HUES48 (cell line): ENCODE results near the gene CYP27B1.
"Not testable (repeated sequence)": the region's sequence is repeated elsewhere in the genome, so short reads cannot be mapped to it uniquely, and the experiment has no call there.

ENCODE experiments used
- H3K27ac ChIP-seq: one replicate; pipeline ENCODE4 v1.7.0; 2013; ENCODE audit warnings: low read depth, low read length, inconsistent platforms
- H3K27me3 ChIP-seq: 2 replicates; pipeline ENCODE4 v1.6.1; 2013; ENCODE audit warnings: mild to moderate bottlenecking, low read length; ENCODE audit not compliant: control insufficient read depth, insufficient read depth
- H3K36me3 ChIP-seq: 2 replicates; pipeline ENCODE4 v1.6.1; 2013; ENCODE audit warnings: low read length; ENCODE audit not compliant: control insufficient read depth, insufficient read depth
- H3K4me1 ChIP-seq: 2 replicates; pipeline ENCODE4 v1.6.1; 2013; ENCODE audit warnings: mild to moderate bottlenecking, low read length; ENCODE audit not compliant: control insufficient read depth, insufficient read depth
- H3K4me3 ChIP-seq: 2 replicates; pipeline ENCODE4 v1.5.1; 2013; ENCODE audit warnings: mild to moderate bottlenecking, low read depth, low read length
- H3K9ac ChIP-seq: 2 replicates; pipeline ENCODE4 v1.6.1; 2013; ENCODE audit warnings: mild to moderate bottlenecking, low read depth, low read length, moderate library complexity
- H3K9me3 ChIP-seq: 2 replicates; pipeline ENCODE4 v1.6.1; 2013; ENCODE audit warnings: low read length; ENCODE audit not compliant: control insufficient read depth, insufficient read depth

The CYP27B1 gene

DNA sequence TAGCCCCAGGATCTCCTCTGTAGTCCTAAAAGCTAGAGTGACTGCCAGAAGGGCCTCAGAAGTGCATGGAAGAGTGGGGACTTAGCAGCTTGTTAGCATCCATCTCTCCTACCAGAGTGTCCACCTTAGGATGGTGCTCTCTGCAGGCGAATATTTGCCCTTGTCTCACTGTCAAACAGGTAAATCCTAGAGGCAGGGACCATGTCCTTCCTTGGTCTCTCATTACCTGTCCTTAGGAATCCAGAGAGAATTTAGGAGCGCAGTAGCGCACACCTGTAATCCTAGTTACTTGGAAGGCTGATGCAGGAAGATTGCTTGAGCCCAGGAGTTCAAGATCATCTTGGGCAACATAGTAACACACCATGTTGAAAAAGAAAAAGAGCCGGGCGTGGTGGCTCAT is 49.7 kb downstream of the CYP27B1 start:
- no peak overlapping the region for H3K27ac ChIP-seq
- H3K4me1 ChIP-seq: no peaks in the 10 kb centered on the region
- H3K36me3 ChIP-seq: peaks cover 40% of the 10 kb centered on the region
- H3K9ac ChIP-seq: no peak overlapping the region
- no peaks in the 10 kb centered on the region for H3K27me3 ChIP-seq
- no peaks in the 10 kb centered on the region for H3K9me3 ChIP-seq
- H3K4me3 ChIP-seq: no peak overlapping the region

DNA sequence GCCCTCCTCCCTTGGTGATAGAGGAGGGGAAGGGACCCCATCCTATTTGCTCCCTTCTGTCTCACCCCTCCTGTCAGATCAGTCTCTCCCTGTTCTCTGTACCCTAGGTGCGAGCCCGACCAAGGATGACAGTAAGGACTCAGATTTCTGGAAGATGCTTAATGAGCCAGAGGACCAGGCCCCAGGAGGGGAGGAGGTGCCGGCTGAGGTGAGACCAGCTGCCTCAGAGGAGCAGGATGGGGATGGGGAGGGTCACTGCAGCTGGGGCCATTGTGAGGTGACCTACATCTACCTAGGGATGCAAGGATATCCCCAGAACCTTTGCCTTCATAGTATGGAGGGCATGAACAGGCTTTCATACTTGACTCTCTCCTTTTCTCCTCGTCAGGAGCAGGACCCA is 50.6 kb downstream of the CYP27B1 start:
- Histone ChIP-seq H3K9me3 (no peaks in the 10 kb centered on the region), H3K9ac (no peak overlapping the region), H3K4me3 (no peak overlapping the region), H3K27me3 (no peaks in the 10 kb centered on the region), H3K4me1 (no peaks in the 10 kb centered on the region), H3K36me3 (peaks cover 40% of the 10 kb centered on the region), H3K27ac (no peak overlapping the region)

DNA sequence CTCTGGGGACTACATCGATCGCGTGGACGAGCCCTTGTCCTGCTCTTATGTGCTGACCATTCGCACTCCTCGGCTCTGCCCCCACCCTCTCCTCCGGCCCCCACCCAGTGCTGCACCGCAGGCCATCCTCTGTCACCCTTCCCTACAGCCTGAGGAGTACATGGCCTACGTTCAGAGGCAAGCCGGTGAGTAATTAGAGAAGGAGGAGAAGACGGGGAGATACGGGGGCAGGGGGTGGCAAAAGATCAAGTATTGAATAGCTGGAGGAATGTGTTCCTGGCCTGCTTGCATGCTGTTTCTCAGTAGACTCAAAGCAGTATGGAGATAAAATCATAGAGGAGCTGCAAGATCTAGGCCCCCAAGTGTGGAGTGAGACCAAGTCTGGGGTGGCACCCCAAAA is 51.1 kb downstream of the CYP27B1 start:
- Histone ChIP-seq H3K4me1 (no peaks in the 10 kb centered on the region), H3K36me3 (peaks cover 37% of the 10 kb centered on the region), H3K9me3 (no peaks in the 10 kb centered on the region), H3K27me3 (no peaks in the 10 kb centered on the region), H3K4me3 (no peak overlapping the region), H3K27ac (no peak overlapping the region), H3K9ac (no peak overlapping the region)

DNA sequence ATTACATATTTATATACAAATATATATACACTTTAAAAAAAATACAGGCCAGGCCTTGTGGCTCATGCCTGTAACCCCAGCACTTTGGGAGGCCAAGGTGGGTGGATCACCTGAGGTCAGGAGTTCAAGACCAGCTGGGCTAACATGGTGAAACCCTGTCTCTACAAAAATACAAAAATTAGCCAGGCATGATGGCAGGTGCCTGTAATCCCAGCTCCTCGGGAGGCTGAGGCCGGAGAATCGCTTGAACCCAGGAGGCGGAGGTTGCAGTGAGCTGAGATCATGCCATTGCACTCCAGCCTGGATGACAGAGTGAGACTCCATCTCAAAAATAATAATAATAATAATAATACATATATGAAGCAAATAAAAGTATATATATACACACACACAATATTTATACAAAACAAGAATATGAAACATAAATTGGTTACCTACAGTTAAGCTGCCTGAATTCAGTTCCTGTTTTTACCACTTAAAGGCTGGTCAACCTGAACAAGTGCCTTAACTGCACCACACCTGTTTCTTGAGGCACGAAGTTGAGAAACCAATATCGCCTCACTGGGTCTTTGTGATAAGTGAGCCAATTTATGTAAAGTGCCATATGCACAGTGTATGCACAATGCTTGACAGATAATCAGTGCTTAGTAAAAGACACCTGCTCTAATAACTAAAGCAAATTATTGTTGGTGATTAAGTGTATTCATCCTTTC is 51.7 kb downstream of the CYP27B1 start:
- H3K36me3 ChIP-seq: peaks cover 32% of the 10 kb centered on the region

DNA sequence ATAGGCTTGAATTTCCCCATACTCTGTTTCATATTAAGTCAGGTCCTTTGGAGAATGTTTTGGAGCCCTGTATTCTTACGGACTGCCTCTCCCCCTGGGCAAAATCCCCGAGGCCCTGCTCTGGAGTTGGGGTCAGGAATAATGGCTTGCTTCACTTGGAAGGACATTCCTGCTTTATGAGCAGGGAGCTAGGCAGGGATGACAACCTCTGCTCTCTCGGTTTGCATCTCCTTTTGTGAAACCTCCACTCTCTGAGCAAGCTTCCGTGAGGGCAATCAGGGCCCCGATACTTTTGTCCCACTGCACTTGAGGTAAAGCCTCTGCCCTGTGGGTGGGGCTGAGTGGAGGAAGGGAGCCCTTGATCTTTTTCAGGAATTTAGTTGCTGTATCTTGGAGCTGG is 53.7 kb downstream of the CYP27B1 start:
- Histone ChIP-seq H3K27me3 (no peaks in the 10 kb centered on the region), H3K27ac (no peak overlapping the region), H3K4me1 (no peaks in the 10 kb centered on the region), H3K9ac (no peak overlapping the region), H3K9me3 (no peaks in the 10 kb centered on the region), H3K4me3 (no peak overlapping the region), H3K36me3 (peaks cover 17% of the 10 kb centered on the region)

More for the DNA sequence above, 51.7 kb downstream of the CYP27B1 start:
- not testable (repeated sequence) for H3K9me3 ChIP-seq, H3K27ac ChIP-seq, H3K27me3 ChIP-seq, H3K4me1 ChIP-seq, H3K4me3 ChIP-seq, H3K9ac ChIP-seq

DNA sequence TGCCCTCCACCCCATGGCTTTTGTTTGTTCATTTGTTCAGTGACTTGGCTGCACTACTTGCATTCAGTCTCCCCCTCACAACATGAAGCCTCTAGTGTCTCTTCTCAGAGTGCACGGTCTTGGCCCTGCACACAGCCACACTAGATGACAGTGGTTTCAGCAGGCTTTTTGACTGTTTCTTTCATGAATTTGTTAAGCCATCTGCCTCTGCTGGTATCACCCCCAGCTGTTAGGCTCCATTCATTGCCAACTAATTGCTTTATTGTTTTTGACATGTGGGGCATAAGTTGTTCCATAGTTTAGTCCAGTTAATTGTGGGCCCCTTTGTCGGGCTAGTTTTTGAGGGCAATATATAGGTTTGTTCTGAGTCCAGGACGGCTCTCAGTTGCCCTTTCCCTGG is 54.2 kb downstream of the CYP27B1 start:
- H3K36me3 ChIP-seq: peaks cover 12% of the 10 kb centered on the region

More for the DNA sequence above, 54.2 kb downstream of the CYP27B1 start:
- H3K4me1 ChIP-seq: no peaks in the 10 kb centered on the region
- H3K4me3 ChIP-seq: no peak overlapping the region
- H3K27me3 ChIP-seq: no peaks in the 10 kb centered on the region
- no peak overlapping the region for H3K27ac ChIP-seq
- H3K9ac ChIP-seq: no peak overlapping the region
- no peaks in the 10 kb centered on the region for H3K9me3 ChIP-seq
